Neural crest cell (in vitro differentiated cells): ENCODE results near the gene DAAM1. TPM values are rescaled to one million over a fixed set of nuclear protein-coding genes. Genes with fewer than 3 reads are reported as not detected.

Experiments
- DNase-seq: peaks from one replicate; pipeline ENCODE4 v3.0.0; 2021; ENCODE audit warnings: low read depth, mixed read lengths, low spot score
- H3K27ac Mint-ChIP-seq: one replicate; pipeline ENCODE4 v1.8.0; 2021; ENCODE audit warnings: mild to moderate bottlenecking, mixed read lengths; ENCODE audit not compliant: unreplicated experiment
- H3K27me3 Mint-ChIP-seq: 2 replicates; pipeline ENCODE4 v1.8.0; 2021; ENCODE audit warnings: low read depth, mild to moderate bottlenecking, mixed read lengths
- H3K36me3 Mint-ChIP-seq: 2 replicates; pipeline ENCODE4 v1.8.0; 2021; ENCODE audit warnings: low read depth, mild to moderate bottlenecking, mixed read lengths
- H3K4me1 Mint-ChIP-seq: 2 replicates; pipeline ENCODE4 v1.8.0; 2021; ENCODE audit warnings: mixed read lengths
- H3K4me3 Mint-ChIP-seq: one replicate; pipeline ENCODE4 v1.8.0; 2021; ENCODE audit warnings: mild to moderate bottlenecking, mixed read lengths
- H3K9me3 Mint-ChIP-seq: 2 replicates; pipeline ENCODE4 v1.8.0; 2021; ENCODE audit warnings: mixed read lengths
- total RNA-seq: library from RNA; stranded (reverse); gene quantifications from 2 replicates; pipeline ENCODE4 v1.2.1, GENCODE V29; 2021
- TF ChIP-seq, protein P1 (sequence below): fragments of 200-600 bp; sonication (generic); conservative IDR thresholded peaks from 2 replicates; pipeline ENCODE4 v1.5.0; 2021; ENCODE audit warnings: antibody characterized with exemption, mild to moderate bottlenecking

The DAAM1 gene
- total RNA-seq, 1 donor from 2014 or later = 47.2 TPM

DNA sequence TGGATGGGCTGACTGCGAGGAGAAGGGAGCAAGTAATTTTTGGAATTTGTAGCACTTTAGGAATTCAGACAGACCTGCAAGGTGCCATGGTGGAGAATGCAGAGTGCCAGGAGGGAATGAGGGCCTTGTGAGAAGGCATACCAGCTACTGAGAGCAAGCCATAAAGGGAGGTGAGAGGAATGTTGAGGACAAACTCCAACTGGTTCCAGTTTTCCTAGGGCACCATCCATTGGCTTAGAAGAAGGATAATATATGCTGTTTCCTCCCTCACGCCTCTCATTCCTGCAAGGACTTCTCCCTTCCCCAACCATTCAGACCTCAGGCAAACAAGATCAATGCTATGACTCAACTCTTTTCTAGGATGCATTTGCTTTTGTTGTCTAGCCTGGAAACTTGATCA lies 11.2 kb upstream of the DAAM1 start:
- Mint-ChIP-seq H3K4me1 (no peaks in the 10 kb centered on the region), H3K4me3 (no peak overlapping the region), H3K27me3 (no peaks in the 10 kb centered on the region), H3K9me3 (no peaks in the 10 kb centered on the region), H3K27ac (no peak overlapping the region), H3K36me3 (no peaks in the 10 kb centered on the region)
- TF ChIP-seq, protein P1, sequence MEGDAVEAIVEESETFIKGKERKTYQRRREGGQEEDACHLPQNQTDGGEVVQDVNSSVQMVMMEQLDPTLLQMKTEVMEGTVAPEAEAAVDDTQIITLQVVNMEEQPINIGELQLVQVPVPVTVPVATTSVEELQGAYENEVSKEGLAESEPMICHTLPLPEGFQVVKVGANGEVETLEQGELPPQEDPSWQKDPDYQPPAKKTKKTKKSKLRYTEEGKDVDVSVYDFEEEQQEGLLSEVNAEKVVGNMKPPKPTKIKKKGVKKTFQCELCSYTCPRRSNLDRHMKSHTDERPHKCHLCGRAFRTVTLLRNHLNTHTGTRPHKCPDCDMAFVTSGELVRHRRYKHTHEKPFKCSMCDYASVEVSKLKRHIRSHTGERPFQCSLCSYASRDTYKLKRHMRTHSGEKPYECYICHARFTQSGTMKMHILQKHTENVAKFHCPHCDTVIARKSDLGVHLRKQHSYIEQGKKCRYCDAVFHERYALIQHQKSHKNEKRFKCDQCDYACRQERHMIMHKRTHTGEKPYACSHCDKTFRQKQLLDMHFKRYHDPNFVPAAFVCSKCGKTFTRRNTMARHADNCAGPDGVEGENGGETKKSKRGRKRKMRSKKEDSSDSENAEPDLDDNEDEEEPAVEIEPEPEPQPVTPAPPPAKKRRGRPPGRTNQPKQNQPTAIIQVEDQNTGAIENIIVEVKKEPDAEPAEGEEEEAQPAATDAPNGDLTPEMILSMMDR = no peak
- no peak for DNase-seq

DNA sequence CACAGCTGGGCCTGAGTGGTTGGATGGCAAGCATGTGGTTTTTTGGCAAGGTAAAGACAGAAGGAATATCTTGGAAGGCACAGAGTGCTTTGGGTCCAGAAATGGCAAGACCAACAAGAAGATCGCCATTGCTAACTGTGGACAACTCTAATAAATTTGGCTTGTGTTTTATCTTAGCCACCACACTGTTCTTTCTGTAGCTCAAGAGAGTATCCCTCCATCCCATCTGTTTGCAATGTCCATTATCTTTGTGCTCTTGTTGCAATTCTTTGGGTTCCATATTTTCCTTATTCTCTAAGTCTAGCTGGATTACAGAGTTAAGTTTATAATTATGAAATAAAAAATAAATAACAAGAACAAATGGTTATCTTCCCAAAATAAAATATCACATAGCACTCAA lies 6.7 kb upstream of the DAAM1 start:
- Mint-ChIP-seq H3K36me3 (no peaks in the 10 kb centered on the region), H3K4me1 (peaks cover 6% of the 10 kb centered on the region), H3K27ac (no peak overlapping the region), H3K9me3 (no peaks in the 10 kb centered on the region), H3K27me3 (peaks cover 29% of the 10 kb centered on the region), H3K4me3 (no peak overlapping the region)
- DNase-seq = no peak
- TF ChIP-seq, protein P1 = no peak

DNA sequence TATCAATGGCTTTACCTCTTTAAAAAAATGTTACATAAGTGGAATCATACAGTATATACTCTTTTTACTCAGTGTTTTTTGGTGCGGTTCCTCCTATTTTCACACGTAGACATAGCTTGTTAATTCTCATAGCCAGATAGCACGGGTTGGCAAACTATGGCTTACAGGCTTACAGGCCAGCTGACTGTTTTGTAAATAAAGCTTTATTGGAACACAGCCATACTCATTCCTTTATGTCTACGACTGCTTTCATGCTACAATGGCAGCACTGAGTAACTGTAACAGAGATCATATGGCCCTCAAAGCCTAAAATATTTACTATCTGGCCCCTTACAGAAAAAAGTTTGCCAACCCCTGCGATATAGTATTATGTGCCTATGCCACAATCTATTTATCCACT lies 5.8 kb upstream of the DAAM1 start:
- Mint-ChIP-seq H3K9me3 (no peaks in the 10 kb centered on the region), H3K27ac (no peak overlapping the region), H3K36me3 (no peaks in the 10 kb centered on the region), H3K4me1 (peaks cover 15% of the 10 kb centered on the region), H3K4me3 (no peak overlapping the region), H3K27me3 (peaks cover 33% of the 10 kb centered on the region)
- no peak for DNase-seq
- TF ChIP-seq, protein P1 = no peak

DNA sequence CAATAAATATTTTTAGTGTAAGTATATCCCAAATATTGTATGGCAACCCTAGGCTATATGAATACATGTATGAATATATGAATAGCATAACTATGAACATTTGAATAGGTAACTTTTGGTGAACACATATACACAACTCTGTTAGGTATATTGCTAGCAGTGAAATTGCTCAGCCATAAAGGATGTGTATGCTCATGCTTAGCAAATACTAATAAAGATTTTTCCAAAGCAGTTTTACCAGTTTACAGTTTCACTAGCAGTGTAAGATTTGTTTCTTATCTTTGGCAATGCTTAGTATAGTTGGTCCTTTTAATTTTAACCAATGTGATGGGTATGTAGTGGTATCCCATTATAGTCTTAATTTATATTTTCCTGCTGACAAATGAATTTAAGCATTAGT lies 5.3 kb upstream of the DAAM1 start:
- no peaks in the 10 kb centered on the region for H3K36me3 Mint-ChIP-seq
- DNase-seq = no peak
- TF ChIP-seq, protein P1 = no peak
- H3K27me3 Mint-ChIP-seq = peaks cover 33% of the 10 kb centered on the region
- H3K27ac Mint-ChIP-seq = no peak overlapping the region
- H3K4me1 Mint-ChIP-seq = peaks cover 18% of the 10 kb centered on the region
- no peak overlapping the region for H3K4me3 Mint-ChIP-seq
- no peaks in the 10 kb centered on the region for H3K9me3 Mint-ChIP-seq

DNA sequence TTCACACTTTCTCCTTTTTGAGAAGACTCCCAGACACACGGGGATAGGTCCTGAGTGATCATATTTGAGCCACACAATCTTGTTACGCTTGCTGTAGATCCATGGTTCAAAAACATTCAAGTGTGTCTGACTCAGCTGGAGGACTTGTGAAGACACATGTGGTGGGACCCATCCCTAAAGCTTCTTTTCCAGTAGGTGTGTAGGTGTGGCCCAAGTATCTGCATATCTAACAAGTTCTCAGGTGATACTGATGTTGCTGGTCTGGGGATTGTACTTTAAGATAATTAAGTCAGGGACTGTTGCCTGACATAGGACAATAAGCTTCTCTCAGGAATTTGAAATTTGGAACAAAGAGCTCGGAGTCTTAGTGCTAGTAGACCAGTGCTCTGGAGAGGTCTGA lies 4.1 kb upstream of the DAAM1 start:
- Mint-ChIP-seq H3K4me3 (no peak overlapping the region), H3K4me1 (peaks cover 22% of the 10 kb centered on the region), H3K9me3 (no peaks in the 10 kb centered on the region), H3K27me3 (peaks cover 33% of the 10 kb centered on the region), H3K27ac (no peak overlapping the region), H3K36me3 (no peaks in the 10 kb centered on the region)
- no peak for DNase-seq
- TF ChIP-seq, protein P1 = no peak

DNA sequence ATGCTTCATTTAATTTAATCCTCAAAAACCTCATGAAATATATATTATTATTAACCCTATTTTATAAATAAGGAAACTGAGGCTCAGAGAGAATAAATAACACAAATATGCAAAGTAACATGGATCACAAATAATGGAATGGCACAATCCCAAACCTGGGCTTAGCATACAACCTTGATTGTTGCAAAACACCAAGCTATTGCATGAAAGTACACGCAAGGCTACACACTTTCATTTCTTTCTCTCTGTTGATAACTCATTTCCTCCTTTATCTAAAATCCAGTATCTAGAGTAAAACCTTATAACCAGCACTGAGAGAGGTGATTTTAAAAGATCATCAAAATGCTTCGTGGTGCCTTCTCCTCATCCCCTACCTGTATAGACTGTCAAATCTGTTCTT lies 2.8 kb upstream of the DAAM1 start:
- TF ChIP-seq, protein P1 = no peak
- DNase-seq = no peak
- Mint-ChIP-seq H3K27me3 (peaks cover 33% of the 10 kb centered on the region), H3K4me1 (peaks cover 33% of the 10 kb centered on the region), H3K4me3 (peak overlapping the region; percentile 35), H3K9me3 (no peaks in the 10 kb centered on the region), H3K36me3 (no peaks in the 10 kb centered on the region), H3K27ac (no peak overlapping the region)
